ENCODE data around the gene CCDC88A.

Gene CCDC88A

DNA sequence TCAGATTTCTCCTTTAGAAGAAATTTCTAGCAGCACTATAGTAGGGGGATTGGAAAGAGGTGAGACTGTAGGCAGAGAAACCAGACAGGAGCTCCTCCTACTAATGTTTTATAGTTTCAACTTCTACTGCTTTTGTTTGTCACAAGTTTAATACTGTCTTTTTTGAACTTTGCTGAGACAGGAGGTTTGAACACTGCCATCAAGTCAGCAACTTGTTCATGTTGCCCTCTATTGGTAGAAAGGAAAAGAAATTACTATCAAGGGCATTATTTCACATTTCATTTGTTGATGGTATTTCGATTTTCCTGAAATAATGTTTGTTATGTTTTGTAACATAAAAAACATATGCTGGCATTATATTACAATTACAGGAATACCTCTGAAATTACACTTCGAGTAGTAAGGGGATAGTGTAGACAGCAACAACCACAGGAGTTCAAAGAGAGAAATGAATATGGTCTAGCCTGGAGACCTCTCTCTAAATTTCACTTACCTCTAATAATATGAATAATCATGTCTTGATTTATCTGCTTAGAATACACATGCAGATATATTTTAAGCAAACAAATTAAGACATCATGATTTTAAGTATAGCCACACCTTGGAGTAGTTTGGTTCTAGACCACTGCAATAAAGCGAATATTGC lies 12.4 kb upstream of the CCDC88A start:
- TF ChIP-seq, protein P1, sequence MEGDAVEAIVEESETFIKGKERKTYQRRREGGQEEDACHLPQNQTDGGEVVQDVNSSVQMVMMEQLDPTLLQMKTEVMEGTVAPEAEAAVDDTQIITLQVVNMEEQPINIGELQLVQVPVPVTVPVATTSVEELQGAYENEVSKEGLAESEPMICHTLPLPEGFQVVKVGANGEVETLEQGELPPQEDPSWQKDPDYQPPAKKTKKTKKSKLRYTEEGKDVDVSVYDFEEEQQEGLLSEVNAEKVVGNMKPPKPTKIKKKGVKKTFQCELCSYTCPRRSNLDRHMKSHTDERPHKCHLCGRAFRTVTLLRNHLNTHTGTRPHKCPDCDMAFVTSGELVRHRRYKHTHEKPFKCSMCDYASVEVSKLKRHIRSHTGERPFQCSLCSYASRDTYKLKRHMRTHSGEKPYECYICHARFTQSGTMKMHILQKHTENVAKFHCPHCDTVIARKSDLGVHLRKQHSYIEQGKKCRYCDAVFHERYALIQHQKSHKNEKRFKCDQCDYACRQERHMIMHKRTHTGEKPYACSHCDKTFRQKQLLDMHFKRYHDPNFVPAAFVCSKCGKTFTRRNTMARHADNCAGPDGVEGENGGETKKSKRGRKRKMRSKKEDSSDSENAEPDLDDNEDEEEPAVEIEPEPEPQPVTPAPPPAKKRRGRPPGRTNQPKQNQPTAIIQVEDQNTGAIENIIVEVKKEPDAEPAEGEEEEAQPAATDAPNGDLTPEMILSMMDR (IDR thresholded peaks at IDR 0.05; ENCODE audit: low read depth, low read length), result 0 out of 2 replicates have a peak, but pooled peaks have one; percentile 22
- H3K4me3 ChIP-seq (ENCODE audit: low read depth, low read length), result no peak overlapping the region

- no peak overlapping the region for H3K4me3 ChIP-seq (ENCODE audit: low read depth, low read length)
- TF ChIP-seq, protein P1 (IDR thresholded peaks at IDR 0.05; ENCODE audit: low read depth, low read length), result no peak
Measured at GRCh38 chr2:55430211-55430975, 10.7 kb upstream of the CCDC88A start.

- H3K4me3 ChIP-seq (ENCODE audit: low read depth, low read length), result no peak overlapping the region
- TF ChIP-seq, protein P1 (IDR thresholded peaks at IDR 0.05; ENCODE audit: low read depth, low read length), result no peak
Measured at GRCh38 chr2:55428258-55428657, 8.6 kb upstream of the CCDC88A start.

- no peak overlapping the region for H3K4me3 ChIP-seq (ENCODE audit: low read depth, low read length)
- TF ChIP-seq, protein P1 (IDR thresholded peaks at IDR 0.05; ENCODE audit: low read depth, low read length), result no peak
Measured at GRCh38 chr2:55425431-55425831, 5.8 kb upstream of the CCDC88A start.

DNA sequence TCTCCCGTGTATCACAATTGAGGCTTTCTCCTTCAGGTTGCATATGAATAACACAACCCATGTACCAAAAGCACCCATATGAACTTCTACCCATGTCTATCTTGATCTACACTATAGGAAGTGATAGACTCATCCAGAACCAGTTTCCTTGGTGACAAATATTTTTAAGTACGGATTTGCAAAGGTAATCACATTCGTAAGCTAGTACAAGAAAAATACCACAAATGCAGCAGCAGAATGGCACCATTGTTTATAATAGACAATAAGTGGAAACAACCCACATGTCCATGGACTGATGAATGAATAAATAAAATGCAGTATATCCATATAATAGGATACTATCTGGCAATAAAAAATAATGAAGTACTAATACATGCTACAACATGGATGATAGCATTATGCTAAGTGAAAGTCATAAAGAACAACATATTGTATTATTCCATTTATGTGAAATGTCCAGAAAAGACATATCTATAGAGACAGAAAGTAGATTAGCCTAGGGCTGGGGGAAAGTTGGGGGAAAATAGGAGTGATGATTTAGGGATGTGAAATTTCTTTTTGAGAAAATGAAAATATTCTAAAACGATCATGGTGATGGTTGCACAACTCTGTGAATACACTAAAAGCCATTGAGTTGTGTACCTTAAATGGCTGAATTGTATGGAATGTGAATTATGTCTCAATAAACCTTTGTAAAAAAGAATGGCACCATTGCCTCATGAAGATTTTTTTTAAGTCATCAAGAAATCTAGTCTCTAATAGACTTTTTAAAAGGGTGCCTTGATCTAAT lies 3.4 kb upstream of the CCDC88A start:
- no peak overlapping the region for H3K4me3 ChIP-seq (ENCODE audit: low read depth, low read length)
- TF ChIP-seq, protein P1 (IDR thresholded peaks at IDR 0.05; ENCODE audit: low read depth, low read length), result no peak

DNA sequence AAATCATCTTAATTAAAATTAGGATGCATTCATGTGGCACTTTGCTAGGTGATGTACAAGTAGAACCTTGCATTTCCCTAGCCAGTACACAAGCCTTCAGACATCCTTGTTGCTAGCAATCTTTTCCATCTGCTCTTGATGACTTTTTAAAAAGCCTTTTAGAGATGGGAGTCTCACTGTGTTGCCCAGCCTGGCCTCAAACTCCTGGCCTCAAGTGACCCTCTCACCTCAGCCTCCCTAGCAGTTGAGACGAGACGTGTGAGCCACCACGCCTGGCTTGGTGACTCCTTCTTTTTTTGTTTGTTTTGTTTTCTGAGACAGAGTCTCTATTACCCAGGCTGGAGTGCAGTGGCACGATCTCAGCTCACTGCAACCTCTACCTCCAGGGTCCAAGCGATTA lies 1.7 kb upstream of the CCDC88A start:
- no peak overlapping the region for H3K4me3 ChIP-seq (ENCODE audit: low read depth, low read length)
- TF ChIP-seq, protein P1 (IDR thresholded peaks at IDR 0.05; ENCODE audit: low read depth, low read length), result no peak

Data from WI38 (cell line).